Fibroblast of lung (primary cell): ENCODE data around the gene SEMA5B. TPM values are rescaled to one million over a fixed set of nuclear protein-coding genes. Genes with fewer than 3 reads are reported as not detected.

ENCODE experiments used
- DNase-seq, 2 donors: peaks; one replicate each; pipeline versions ENCODE4 v3.0.0 to v3.0.0-alpha.2; 2010; ENCODE audit warnings: low read depth in 2 of 2
- H2AFZ ChIP-seq: 2 replicates; pipeline ENCODE4 v1.5.1; 2012; ENCODE audit warnings: low read length, control low read depth, inconsistent platforms
- H3K27ac ChIP-seq: 2 replicates; pipeline ENCODE4 v1.5.1; 2011; ENCODE audit warnings: low read length, control low read depth; ENCODE audit not compliant: insufficient read depth
- H3K27me3 ChIP-seq: 2 replicates; pipeline ENCODE4 v1.5.1; 2011; ENCODE audit warnings: mild to moderate bottlenecking, low read length; ENCODE audit not compliant: control insufficient read depth, insufficient read depth
- H3K36me3 ChIP-seq: 2 replicates; pipeline ENCODE4 v1.5.1; 2011; ENCODE audit warnings: low read length; ENCODE audit not compliant: control insufficient read depth, insufficient read depth
- H3K4me1 ChIP-seq: 2 replicates; pipeline ENCODE4 v1.5.1; 2011; ENCODE audit warnings: low read length; ENCODE audit not compliant: control insufficient read depth, insufficient read depth; ENCODE audit errors: extremely low read depth
- H3K4me2 ChIP-seq: 2 replicates; pipeline ENCODE4 v1.5.1; 2011; ENCODE audit warnings: low read length, control low read depth; ENCODE audit not compliant: insufficient read depth; ENCODE audit errors: extremely low read depth
- H3K4me3 ChIP-seq, 4 experiments: fragments of 200-600 bp in 1 of 4; sonication (generic) in 1 of 4; replicated peaks in 1 of 4; 2 replicates each; pipeline ENCODE4 v1.5.1; 2011 to 2016; ENCODE audit warnings: low read length in 4 of 4, low read depth in 3 of 4, mild to moderate bottlenecking in 3 of 4, control low read depth in 2 of 4, inconsistent platforms in 1 of 4, mixed read lengths in 1 of 4; ENCODE audit not compliant: insufficient read depth in 1 of 4; ENCODE audit errors: control extremely low read depth in 1 of 4
- H3K79me2 ChIP-seq: 2 replicates; pipeline ENCODE4 v1.5.1; 2012; ENCODE audit warnings: mild to moderate bottlenecking, low read length, inconsistent platforms; ENCODE audit not compliant: control insufficient read depth, insufficient read depth
- H3K9ac ChIP-seq: 2 replicates; pipeline ENCODE4 v1.5.1; 2011; ENCODE audit warnings: mild to moderate bottlenecking, low read length, control low read depth; ENCODE audit not compliant: insufficient read depth
- H3K9me3 ChIP-seq: 2 replicates; pipeline ENCODE4 v1.5.1; 2012; ENCODE audit warnings: low read depth, low read length; ENCODE audit not compliant: control insufficient read depth, insufficient read depth
- H4K20me1 ChIP-seq: 2 replicates; pipeline ENCODE4 v1.5.1; 2011; ENCODE audit warnings: low read length; ENCODE audit not compliant: control insufficient read depth, insufficient read depth; ENCODE audit errors: extremely low read depth
- CTCF ChIP-seq, 2 donors: IDR thresholded peaks in 1 of 2; conservative IDR thresholded peaks in 1 of 2; 1 replicate in 1 of 2; 2 replicates in 1 of 2; pipeline ENCODE4 v1.5.1; 2011 to 2012; ENCODE audit warnings: low read length in 2 of 2, control low read depth in 1 of 2, inconsistent platforms in 1 of 2, low read depth in 1 of 2, mild to moderate bottlenecking in 1 of 2
- EZH2 ChIP-seq: IDR thresholded peaks from 2 replicates; pipeline ENCODE4 v1.5.1; 2012; ENCODE audit warnings: low read length, control low read depth, mild to moderate bottlenecking; ENCODE audit errors: missing control alignments
- polyA plus RNA-seq, 2 donors: library from polyadenylated mRNA; depleted of rRNA in 1 of 2; stranded (reverse) in 1 of 2; unstranded in 1 of 2; fragments of >200 nt; gene quantifications; 2 replicates each; pipeline ENCODE4 v1.2.1, GENCODE V29; 2011 to 2012; ENCODE audit warnings: missing spikeins in 1 of 2
- total RNA-seq: library from RNA; depleted of rRNA; stranded (reverse); fragments of >200 nt; gene quantifications from 2 replicates; pipeline ENCODE4 v1.2.1, GENCODE V29; 2014

The SEMA5B gene
- total and polyA plus RNA-seq, 2 donors (not counting 1 experiment from before 2014, with no cell fraction given), result not detected

- Histone ChIP-seq H3K4me3 (no peak overlapping the region), H3K79me2 (no peaks in the 10 kb centered on the region), H3K4me2 (no peak overlapping the region), H3K9ac (no peak overlapping the region), H3K9me3 (no peaks in the 10 kb centered on the region), H4K20me1 (no peaks in the 10 kb centered on the region), H3K27me3 (peaks cover 24% of the 10 kb centered on the region), H3K27ac (no peak overlapping the region), H2AFZ (no peak overlapping the region), H3K4me1 (no peaks in the 10 kb centered on the region), H3K36me3 (no peaks in the 10 kb centered on the region)
- no peak for DNase-seq
- TF ChIP-seq CTCF (conservative IDR thresholded peaks at IDR 0.05 in 1 of 2, IDR thresholded peaks at IDR 0.05 in 1 of 2; ENCODE audit: low read depth in 1 of 2, low read length in 2 of 2) (no peak), EZH2 (no peak)
These were observed 25.3 kb downstream of the SEMA5B start for GRCh38 chr3:123002100-123002748.

GRCh38 chr3:122998856-122999255 is 28.7 kb downstream of the SEMA5B start:
- H3K9me3 ChIP-seq, result no peaks in the 10 kb centered on the region
- no peak overlapping the region for H3K4me3 ChIP-seq
- no peaks in the 10 kb centered on the region for H3K79me2 ChIP-seq
- TF ChIP-seq EZH2 (no peak), CTCF (conservative IDR thresholded peaks at IDR 0.05 in 1 of 2, IDR thresholded peaks at IDR 0.05 in 1 of 2; ENCODE audit: low read depth in 1 of 2, low read length in 2 of 2) (no peak)
- no peak overlapping the region for H3K9ac ChIP-seq
- no peak overlapping the region for H3K4me2 ChIP-seq
- DNase-seq, result no peak
- no peak overlapping the region for H2AFZ ChIP-seq
- no peaks in the 10 kb centered on the region for H3K4me1 ChIP-seq
- no peaks in the 10 kb centered on the region for H3K36me3 ChIP-seq
- H3K27ac ChIP-seq, result no peak overlapping the region
- H3K27me3 ChIP-seq, result peaks cover 21% of the 10 kb centered on the region
- no peaks in the 10 kb centered on the region for H4K20me1 ChIP-seq

- Histone ChIP-seq H2AFZ (no peak overlapping the region), H4K20me1 (no peaks in the 10 kb centered on the region), H3K9me3 (no peaks in the 10 kb centered on the region), H3K27ac (no peak overlapping the region), H3K36me3 (no peaks in the 10 kb centered on the region), H3K9ac (no peak overlapping the region), H3K4me2 (no peak overlapping the region), H3K79me2 (no peaks in the 10 kb centered on the region), H3K27me3 (peaks cover 22% of the 10 kb centered on the region), H3K4me3 (no peak overlapping the region), H3K4me1 (no peaks in the 10 kb centered on the region)
- TF ChIP-seq CTCF (conservative IDR thresholded peaks at IDR 0.05 in 1 of 2, IDR thresholded peaks at IDR 0.05 in 1 of 2; ENCODE audit: low read depth in 1 of 2, low read length in 2 of 2) (no peak), EZH2 (no peak)
- DNase-seq, result no peak
These were observed 29.4 kb downstream of the SEMA5B start for GRCh38 chr3:122998206-122998605.
